ENCODE measurements around the gene ASTN2. TPM values are rescaled to one million over a fixed set of nuclear protein-coding genes. Genes with fewer than 3 reads are reported as not detected.

The ASTN2 gene
- total RNA-seq, 1 donor = 5.6 TPM

GRCh38 chr9:116715751-116716150, 699.1 kb downstream of the ASTN2 start:
- H3K4me3 ChIP-seq (ENCODE audit: low read depth, low read length) = no peak overlapping the region
- no peak for TF ChIP-seq CTCF (IDR thresholded peaks at IDR 0.05; ENCODE audit: insufficient read depth, low read length)
- DNase-seq (ENCODE audit: low read depth) = no peak

- no peak for DNase-seq (ENCODE audit: low read depth)
- no peak for TF ChIP-seq CTCF (IDR thresholded peaks at IDR 0.05; ENCODE audit: insufficient read depth, low read length)
- no peak overlapping the region for H3K4me3 ChIP-seq (ENCODE audit: low read depth, low read length)
These were observed 701.6 kb downstream of the ASTN2 start for GRCh38 chr9:116713271-116713670.

GRCh38 chr9:116712781-116713180, 702.1 kb downstream of the ASTN2 start:
- H3K4me3 ChIP-seq (ENCODE audit: low read depth, low read length) = no peak overlapping the region
- DNase-seq (ENCODE audit: low read depth) = no peak
- TF ChIP-seq CTCF (IDR thresholded peaks at IDR 0.05; ENCODE audit: insufficient read depth, low read length) = no peak

GRCh38 chr9:116706310-116707290, 708.3 kb downstream of the ASTN2 start:
- H3K4me3 ChIP-seq (ENCODE audit: low read depth, low read length) = no peak overlapping the region
- DNase-seq (ENCODE audit: low read depth) = no peak
- no peak for TF ChIP-seq CTCF (IDR thresholded peaks at IDR 0.05; ENCODE audit: insufficient read depth, low read length)

- DNase-seq (ENCODE audit: low read depth) = no peak
- no peak for TF ChIP-seq CTCF (IDR thresholded peaks at IDR 0.05; ENCODE audit: insufficient read depth, low read length)
- no peak overlapping the region for H3K4me3 ChIP-seq (ENCODE audit: low read depth, low read length)
These were observed 709.3 kb downstream of the ASTN2 start for GRCh38 chr9:116705531-116705930.

- no peak for TF ChIP-seq CTCF (IDR thresholded peaks at IDR 0.05; ENCODE audit: insufficient read depth, low read length)
- H3K4me3 ChIP-seq (ENCODE audit: low read depth, low read length) = no peak overlapping the region
- DNase-seq (ENCODE audit: low read depth) = no peak
These were observed 710.4 kb downstream of the ASTN2 start for GRCh38 chr9:116704470-116704869.

All from fibroblast of the aortic adventitia (primary cell).